Activated CD8-positive, alpha-beta memory T cell treated with anti-CD3 and anti-CD28 coated beads for 48 hours (primary cell): ENCODE data around the gene CST11.

Experiments used
- DNase-seq, 3 experiments: peaks; one replicate each; pipeline ENCODE4 v3.0.0-alpha.2; 2020; ENCODE audit warnings: low read depth in 2 of 3, low spot score in 2 of 3

Gene CST11

DNA sequence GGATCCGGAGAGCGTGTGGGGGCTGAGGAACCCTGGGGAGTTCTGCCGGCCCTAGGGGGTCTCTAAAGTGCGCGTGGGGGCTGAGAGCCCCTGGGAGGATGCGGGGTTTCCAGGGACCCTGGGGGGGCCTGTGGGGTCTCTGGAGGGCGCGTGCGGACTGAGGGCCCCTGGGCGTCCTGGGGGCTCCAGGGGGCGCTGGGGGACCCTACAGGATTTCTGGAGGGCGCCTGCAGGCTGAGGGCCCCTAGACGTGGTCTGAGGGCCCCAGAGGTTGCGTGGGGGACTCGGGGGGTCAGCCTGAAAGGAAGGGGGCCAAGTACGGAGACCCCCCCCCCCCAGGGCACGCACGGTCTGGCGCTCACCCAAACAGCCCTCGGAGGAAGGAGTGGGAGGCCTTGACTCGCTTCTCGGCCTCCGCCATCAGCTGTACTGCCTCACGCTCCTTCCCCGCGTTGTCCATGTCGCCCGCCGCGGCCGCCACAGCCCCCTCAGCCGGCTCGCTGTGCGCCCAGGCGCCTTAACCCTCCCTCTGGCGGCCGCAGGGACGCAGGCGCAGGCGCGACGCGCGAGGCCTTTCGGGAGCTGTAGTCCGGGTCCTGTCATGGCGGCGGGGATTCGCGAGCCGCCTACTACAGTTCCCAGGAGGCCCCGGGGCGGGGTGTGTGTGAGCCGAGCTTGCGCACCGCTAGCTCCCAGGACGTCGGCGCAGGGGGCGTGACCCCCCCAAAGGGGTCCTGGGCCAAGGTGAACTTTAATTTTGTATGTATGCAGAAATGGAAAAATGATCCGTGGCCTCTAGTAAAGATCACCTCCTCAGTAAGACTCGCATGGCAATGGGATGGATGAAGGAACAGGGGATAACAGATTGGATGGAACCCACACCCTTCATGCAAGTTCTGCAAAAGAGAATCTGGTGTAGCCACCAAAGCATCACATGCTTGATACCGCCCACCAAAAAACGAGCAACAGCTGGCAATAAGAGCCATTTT is 31.4 kb downstream of the CST11 start, which contains the start of gene NAPB:
NAPB (minus strand) TSS at position 546 of the 989 bp plus-strand sequence; CDS start at position 460, 86 bp downstream.
- DNase-seq: peak; percentile 67 to 88 (median 84)

DNA sequence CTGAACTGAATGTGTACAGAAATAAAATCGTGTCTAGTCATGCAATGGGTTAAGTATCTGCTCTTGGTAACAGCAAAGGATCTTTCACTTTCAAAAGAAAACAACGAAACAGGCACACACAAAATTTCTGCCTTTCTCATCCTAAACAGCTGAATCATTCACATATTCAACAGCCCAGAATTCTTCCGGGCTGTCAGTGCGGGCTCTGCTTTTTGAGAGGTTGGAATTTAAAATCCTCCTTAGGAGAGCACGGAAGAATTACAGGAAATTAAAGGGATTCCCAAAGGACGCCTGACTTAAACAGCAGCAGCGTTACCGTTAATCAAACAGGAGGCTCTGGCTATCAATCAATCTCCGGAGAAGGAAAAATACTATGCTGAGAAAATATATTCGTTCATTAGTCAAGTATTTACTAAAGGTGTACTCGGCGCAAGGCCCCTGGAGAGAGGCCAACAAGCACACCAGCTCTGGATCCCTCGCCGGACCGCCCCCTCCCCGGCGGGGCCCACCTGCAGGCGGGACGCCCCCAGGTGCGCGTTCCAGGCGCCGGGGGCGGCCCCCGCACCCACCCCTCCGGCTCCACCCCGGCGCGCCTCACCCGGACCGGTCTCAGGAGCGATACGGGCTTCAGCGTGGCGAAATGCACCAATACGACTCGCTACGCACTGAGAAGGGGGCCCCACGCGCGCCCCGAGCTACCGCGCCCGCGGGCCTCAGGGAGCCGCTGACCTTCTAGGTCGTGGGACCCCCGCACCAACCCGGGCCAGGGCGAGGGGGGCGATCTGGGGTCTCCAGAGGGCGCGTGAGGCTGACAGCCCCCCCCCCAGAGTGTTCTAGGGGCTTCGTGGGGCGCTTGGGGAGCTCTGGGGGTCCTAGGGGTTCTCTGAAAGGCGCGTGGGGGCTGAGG is 32.4 kb downstream of the CST11 start:
- DNase-seq: no peak

DNA sequence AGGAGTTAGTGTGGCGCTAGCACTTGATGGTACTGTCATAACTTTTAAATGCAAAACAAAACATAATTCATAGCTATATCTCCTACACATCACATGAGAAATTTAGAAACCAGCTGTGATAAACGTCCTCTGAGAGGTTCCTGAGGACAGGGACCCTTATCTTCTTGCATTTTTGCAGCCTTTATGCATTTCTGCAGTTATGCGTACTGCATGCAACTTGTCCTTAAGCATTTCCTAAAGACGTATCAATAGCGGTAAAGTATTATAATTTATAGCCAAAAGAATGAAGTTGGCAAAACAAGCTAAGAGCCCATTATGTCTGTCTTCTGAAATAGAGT is 33.0 kb downstream of the CST11 start:
- no peak for DNase-seq

DNA sequence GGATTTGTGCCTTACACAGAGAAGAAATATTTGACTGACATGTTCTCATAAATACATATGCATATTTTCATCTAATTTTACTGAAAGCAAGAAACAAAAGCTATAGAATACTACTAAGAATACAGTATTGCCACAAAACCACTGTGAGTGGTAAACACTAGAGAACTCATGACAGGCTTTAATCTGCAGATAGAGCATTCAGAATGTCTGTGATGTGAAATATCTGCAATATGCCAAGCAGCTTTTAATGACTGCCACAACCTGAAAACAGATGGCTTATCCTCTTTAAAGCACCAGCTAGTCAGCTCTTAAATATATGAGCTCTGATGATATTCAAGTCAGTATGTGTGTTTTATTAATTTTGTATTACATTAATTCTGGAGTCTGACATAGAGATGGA is 34.8 kb downstream of the CST11 start:
- no peak for DNase-seq

DNA sequence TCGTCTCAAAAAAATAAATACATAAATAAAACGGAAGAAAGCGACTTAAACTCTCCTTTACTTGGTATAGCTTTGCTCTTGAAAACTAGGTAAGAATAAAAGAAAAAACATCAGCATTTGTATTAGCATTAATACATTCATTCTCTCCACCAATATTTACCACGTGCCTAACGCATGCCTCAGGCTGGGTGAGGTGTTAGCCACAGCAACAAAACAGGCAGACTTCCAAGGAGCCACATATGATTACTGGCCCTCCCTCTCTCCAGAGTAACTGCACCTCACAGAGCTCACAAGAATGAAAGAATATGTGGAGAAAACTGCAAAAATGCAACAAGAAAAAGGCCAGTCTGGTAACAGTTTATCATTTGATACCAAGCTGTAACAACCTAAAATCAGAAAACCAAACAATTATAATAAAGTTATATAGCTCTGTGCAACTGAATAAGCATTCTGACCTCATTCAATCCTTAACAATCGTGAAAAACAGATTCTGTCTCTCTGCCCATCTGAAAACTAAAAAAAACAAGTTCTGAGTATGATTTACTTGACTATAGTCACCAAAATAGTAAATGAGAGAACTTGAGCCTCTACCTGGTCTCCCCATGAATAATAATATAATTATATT is 36.6 kb downstream of the CST11 start:
- no peak for DNase-seq

DNA sequence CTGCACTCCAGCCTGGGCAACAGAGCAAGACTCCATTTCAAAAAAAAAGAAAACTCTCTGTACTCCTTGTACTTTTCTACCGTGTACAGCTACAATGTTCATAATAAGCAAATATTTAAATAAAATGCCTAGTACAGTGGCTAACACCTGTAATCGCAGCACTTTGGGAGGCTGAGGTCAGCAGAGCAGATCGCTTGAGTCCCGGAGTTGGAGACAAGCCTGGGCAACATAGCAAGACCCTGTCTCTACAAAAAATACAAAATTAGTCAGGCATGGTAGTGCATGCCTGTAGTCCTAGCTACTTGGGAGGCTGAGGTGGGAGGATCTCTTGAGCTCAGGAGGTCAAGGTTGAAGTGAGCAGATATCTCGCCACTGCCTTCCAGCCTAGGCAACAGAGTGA is 37.1 kb downstream of the CST11 start:
- DNase-seq: no peak

DNA sequence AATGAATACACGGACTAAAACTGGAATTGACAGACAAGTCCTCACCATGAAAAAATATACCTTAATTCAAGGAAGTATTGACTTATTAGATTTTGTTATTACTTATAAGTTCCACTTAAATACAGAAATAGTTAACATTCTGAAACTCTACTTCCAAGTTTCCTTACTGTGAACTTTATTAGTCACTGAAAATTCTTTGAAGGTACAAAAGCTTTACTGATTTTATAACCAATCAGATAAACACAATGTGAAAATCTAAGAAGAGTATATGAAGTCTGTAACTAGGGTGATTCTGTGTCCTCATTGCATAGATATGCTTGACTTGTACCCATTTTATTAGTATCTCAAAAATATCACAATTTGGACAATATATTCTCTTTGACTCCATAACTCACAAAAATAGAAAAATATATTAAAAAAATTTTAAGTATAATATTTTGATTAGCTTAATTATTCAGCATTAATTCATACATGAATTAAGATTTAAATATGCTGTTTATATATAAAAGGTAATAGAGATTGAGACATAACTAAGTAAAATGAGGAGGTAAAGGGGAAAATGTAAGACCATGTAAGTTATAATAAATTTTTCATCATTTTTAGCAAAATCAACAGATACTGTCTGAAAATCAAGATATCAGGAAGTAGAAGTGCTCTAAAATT is 38.0 kb downstream of the CST11 start:
- no peak for DNase-seq

DNA sequence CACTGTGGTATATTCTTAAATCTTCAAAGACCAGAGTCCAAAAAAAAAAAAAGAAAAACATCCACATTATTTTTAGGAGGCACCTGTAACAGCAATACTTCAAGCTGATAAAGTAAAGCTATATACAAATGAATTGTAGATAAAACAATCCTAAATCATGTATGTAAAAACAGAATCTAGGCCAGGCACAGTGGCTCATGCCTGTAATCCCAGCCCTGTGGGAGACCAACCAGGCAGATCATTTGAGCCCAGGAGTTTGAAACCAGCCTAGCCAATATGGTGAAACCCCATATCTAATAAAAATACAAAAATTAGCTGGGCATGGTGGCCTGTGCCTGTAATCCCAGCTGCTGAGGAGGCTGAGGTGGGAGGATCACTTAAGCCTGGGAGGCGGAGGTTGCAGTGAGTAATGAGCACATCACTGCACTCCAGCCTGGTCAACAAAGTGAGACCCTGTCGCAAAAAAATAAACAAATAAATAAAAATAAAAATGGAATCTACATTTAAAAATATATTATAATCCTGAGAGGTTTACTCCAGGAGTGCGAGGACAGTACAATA is 38.7 kb downstream of the CST11 start:
- DNase-seq: no peak

DNA sequence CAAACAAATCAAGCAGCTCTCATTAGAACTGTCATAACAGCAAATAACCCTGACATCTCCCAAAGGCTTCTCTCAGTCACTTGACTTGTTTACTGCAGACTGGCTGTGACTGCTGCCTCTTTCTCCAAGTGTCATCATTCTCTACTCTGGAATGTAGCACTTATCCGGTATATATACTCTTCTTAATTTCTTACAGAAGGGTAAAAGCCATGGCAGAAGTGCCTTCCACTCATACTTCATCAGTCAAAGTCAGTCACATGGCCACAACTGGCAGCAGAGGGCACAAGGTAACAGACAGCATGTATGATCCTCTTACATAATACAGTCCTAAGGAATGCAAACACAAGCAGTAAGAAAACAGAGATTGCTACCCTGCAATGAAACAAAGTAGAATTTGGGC is 40.6 kb downstream of the CST11 start:
- DNase-seq: no peak

DNA sequence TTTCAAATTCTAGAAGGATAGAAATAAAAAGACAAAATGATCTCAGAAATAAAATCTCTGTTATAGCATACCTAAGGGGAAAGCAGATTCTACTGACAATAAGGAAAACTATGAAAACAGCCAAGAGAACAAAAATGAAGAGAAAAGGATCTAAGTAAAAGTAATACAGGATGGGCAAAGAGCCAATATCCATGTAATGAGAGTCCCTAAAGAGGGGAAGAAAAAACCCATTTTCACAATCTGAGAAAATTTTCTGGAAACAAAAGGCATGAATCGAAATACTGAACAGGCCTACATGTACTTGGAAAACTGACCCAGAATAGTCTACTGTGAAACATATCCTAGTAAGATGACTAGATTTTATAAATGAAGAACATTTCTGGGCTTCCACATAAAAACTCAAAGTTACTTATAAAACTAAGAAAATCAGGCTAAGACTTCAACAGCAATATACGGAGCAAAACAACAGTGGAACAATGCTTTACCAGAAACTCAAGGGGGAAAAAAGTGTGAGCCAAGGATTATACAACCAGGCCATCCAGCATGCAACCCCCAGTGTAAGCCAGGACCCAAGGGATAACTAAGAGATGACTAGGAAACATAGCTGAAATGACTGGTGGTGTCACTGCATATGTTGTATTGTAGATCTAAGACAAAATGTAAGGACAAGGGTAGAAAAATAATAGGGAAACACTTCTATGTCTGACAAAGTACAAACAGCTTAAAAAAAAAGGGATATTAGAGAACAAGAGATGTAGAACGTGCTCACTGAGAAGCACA is 41.6 kb downstream of the CST11 start:
- no peak for DNase-seq

DNA sequence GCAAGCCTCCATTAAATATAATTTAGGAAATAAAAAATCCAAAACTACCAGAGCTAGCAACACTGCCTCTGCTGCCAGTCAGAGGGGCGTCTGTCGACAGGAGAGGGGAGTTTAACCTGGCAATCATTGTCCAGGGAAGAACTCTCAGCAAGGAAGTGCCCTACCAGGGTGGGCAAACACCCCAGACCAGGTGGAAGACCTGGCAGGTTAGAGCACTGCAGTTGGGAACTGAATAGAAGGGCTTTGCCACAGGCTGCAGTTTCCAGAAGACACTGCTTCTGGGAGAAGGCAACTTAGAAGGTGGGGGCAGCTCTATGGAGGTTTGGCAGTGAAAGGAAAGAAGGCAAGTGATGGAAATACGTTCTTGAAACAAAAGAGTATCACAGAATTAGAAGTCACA is 42.9 kb downstream of the CST11 start:
- no peak for DNase-seq

DNA sequence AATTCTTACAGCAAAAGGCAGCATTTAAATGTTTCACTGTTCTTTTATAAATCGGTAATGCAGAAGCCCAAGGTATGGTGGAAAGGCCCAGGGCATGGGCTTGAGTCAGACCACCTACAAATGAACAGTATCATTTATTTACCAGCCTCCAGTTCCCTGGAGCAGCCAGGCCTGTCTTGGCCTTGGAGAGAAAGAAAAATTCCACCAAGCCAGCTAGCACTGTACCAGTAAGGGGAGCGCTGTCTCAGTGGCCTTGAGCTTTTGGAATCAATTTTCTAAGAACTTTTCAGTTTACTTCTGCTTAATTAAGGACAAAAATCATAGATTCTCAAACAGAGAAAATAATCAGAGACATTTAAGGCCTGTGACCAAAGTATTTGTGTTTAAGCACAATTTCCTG is 43.7 kb downstream of the CST11 start:
- DNase-seq: no peak

DNA sequence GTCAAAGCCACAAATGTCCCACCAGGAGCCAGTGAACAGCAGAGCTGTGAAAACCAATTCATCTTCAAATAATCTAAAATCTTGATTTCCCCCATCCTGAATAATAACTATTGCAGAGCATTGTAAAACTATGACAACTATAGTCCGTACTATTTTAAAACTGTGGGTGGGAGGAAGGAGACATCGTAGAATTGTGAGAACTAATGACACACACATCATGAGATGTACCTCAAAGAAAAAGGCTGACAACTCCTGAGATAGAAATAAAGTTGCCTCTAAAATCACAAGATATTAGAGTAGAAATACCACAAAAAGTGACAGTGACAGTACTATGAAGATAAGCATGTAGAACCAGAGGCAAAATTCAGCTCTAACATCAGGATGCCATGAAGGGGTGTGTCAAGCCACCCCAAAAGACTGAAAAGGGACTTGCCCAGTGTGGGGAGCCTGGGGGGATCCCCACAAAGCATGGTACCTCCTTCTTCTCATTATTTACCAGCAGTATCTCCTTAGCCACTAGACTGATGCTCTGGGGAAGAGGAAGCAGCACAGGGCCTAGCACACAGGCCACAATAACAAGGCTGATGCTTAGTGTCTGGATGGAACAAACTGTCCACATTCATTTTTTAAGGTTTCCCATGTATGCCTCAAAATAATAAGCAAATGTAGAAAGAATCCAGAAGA is 44.8 kb downstream of the CST11 start:
- DNase-seq: no peak

DNA sequence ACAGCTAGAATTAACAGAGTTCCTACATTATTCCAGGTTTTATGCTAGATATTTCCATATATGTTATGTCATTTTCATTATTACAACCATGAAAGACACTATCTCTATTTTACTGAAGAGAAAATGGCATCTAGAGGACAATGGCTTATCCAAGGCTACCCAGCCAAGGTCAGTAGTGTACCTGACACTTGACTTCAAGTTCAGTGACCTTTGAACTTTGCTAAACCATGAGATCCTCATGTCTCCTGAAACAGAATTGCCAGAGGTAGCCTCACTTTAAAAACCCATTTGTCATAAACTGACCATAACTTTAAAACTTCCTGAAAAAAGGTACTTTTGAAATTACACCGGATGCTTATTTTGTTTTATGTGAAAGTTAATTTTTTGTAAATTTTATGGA is 45.8 kb downstream of the CST11 start:
- DNase-seq: no peak

DNA sequence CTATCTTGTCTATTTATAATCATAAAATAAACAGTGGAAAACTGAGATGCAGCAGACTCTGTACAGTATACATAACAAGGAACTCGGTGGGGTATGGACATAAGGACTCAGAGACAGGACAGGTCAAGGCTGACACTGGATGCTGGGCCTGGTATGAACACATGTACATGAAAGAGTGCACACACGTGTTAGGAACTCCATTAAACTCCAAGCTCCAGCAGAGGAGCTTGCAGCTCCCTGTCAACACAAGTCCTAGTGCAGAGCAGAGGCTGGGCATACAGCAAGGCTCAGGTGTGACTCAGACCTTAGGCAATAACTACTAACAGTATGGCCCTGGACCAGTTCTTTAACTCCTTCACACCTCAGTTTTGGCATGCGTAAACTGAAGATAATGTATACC is 48.5 kb downstream of the CST11 start:
- DNase-seq: no peak

DNA sequence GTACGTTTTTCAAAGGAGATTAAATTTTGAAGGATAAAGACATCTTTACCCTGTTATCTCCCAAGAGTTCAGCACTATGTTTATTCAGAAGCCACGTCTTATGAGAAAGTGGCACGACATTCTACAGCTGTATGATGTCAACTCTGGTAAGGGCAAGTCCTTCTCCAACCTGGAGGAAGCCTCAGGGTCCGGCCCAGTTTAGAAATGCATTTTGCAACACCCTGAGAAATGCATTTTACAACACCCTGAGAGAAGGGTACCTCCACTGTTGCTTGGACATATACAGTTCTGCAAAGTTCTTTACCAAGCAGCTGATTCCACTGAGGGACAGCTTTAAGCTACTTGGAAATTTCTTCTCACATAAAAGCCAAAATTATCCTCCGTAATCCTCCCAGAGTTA is 48.9 kb downstream of the CST11 start:
- no peak for DNase-seq

DNA sequence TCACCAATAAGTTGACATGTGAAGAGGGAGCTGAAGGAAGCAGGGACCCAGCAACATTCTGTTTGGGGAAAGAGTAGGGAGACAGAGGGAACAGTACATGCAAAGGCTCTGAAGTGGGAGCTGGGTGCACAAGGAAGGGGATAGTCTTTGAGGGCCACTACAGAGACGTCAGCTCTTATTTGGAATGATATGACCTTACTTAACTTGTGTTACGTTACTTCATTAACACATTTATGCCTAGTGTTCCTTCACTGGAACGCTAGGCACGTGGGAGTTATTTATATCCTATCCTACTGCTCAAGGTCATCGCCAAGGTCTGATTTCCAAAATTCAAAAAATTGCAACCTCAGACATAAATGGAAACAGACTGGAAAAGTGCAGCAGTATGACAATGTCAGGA is 51.6 kb downstream of the CST11 start:
- DNase-seq: no peak
